ENCODE results near the gene KRT74. TPM values are rescaled to one million over a fixed set of nuclear protein-coding genes. Genes with fewer than 3 reads are reported as not detected.

The KRT74 gene
- total and polyA plus RNA-seq, 2 of the 8 experiments (the other 6 are each of a cell fraction or from before 2014, with no cell fraction given) = not detected

- DNase-seq (ENCODE audit: low read depth in 1 of 2, low spot score in 2 of 2) (no peak), FAIRE-seq (no peak)
- Histone ChIP-seq H3K9ac (replicated peaks in 1 of 4; ENCODE audit: extremely low read depth in 1 of 4, low read depth in 3 of 4, low read length in 3 of 4) (no peak overlapping the region), H3K56ac (replicated peaks; ENCODE audit: insufficient read length, low read depth, low read length) (no peak overlapping the region), H4K20me1 (replicated peaks in 1 of 2; ENCODE audit: control insufficient read depth in 1 of 2, insufficient read depth in 2 of 2, low read length in 2 of 2) (no peaks in the 10 kb centered on the region), H2BK5ac (ENCODE audit: low read depth, low read length) (no peak overlapping the region), H3K27me3 (replicated peaks in 1 of 4; ENCODE audit: control insufficient read depth in 3 of 4, extremely low read depth in 1 of 4, insufficient read depth in 3 of 4, low read length in 3 of 4) (no peaks in the 10 kb centered on the region; a peak in 1 of 7 replicates), H3K23me2 (ENCODE audit: low read depth, low read length) (no peaks in the 10 kb centered on the region), H4K5ac (ENCODE audit: insufficient read length, low read depth, low read length) (no peak overlapping the region), H3K4ac (replicated peaks; ENCODE audit: insufficient read length, low read depth, low read length) (no peak overlapping the region), H3K4me2 (ENCODE audit: insufficient read depth in 1 of 2, low read depth in 2 of 2, low read length in 2 of 2) (no peak overlapping the region), H2BK120ac (replicated peaks; ENCODE audit: low read depth, low read length) (no peak overlapping the region), H2AK5ac (ENCODE audit: low read depth, low read length) (no peak overlapping the region), H3K79me2 (ENCODE audit: control insufficient read depth in 1 of 2, insufficient read depth in 2 of 2, low read length in 2 of 2) (no peaks in the 10 kb centered on the region), H3K18ac (ENCODE audit: extremely low read depth, low read length) (no peak overlapping the region), H3K23ac (ENCODE audit: insufficient read length) (no peak overlapping the region), H3K9me3 (ENCODE audit: insufficient read depth in 2 of 2, low read depth in 1 of 2, low read length in 1 of 2) (no peaks in the 10 kb centered on the region), H3K27ac (ENCODE audit: low read depth, low read length) (no peak overlapping the region), H2BK15ac (ENCODE audit: low read length) (no peak overlapping the region), H4K91ac (replicated peaks; ENCODE audit: insufficient read length, low read length) (no peak overlapping the region), H3K36me3 (ENCODE audit: control insufficient read depth in 2 of 4, insufficient read depth in 4 of 4, low read length in 3 of 4) (no peaks in the 10 kb centered on the region), H3K14ac (ENCODE audit: insufficient read length) (no peak overlapping the region), H4K8ac (ENCODE audit: extremely low read depth, insufficient read depth, low read length) (no peak overlapping the region), H3K4me1 (replicated peaks in 1 of 4; ENCODE audit: control insufficient read depth in 3 of 4, insufficient read depth in 4 of 4, low read length in 3 of 4) (no peaks in the 10 kb centered on the region), H2AFZ (ENCODE audit: low read length) (no peak overlapping the region), H3K79me1 (ENCODE audit: low read depth, low read length) (no peaks in the 10 kb centered on the region), H2BK20ac (ENCODE audit: low read length) (no peak overlapping the region), H3K4me3 (ENCODE audit: extremely low read depth in 1 of 4, insufficient read depth in 2 of 4, low read depth in 3 of 4, low read length in 4 of 4) (no peak overlapping the region), H2BK12ac (ENCODE audit: low read depth, low read length) (no peak overlapping the region)
- 77% methylated on average over 9 of the region's 9 CpGs; no CpG with 5 or more reads in 1 of the 2 experiments for WGBS, 2 experiments (ENCODE audit: extremely low coverage in 1 of 2, insufficient coverage in 1 of 2, insufficient read length in 1 of 2, insufficient replicate concordance in 2 of 2, low coverage in 1 of 2, low lambda C conversion rate in 2 of 2, missing lambda C conversion rate in 1 of 2)
- ChIA-PET POLR2A (ENCODE audit: partially characterized antibody) (no interaction called here), CTCF (ENCODE audit: partially characterized antibody) (interaction anchor here (0.9 to 5.0 kb wide), 6 partner anchors 9 to 135 kb away, joined by 3 to 27 read pairs (median 4); partner anchors contain the start of gene KRT5)
- TF ChIP-seq SRF (IDR thresholded peaks at IDR 0.05; ENCODE audit: low read depth, low read length) (no peak), CHD1 (IDR thresholded peaks at IDR 0.05; ENCODE audit: low read depth, low read length) (no peak), FOSL1 (IDR thresholded peaks at IDR 0.05; ENCODE audit: insufficient read depth, low read depth, low read length) (no peak), BACH1 (IDR thresholded peaks at IDR 0.05; ENCODE audit: low read length) (no peak), KDM1A (IDR thresholded peaks at IDR 0.05; ENCODE audit: borderline replicate concordance, low read length) (no peak), EGR1 (IDR thresholded peaks at IDR 0.05; ENCODE audit: borderline replicate concordance, low read depth, low read length) (no peak), CBX5 (IDR thresholded peaks at IDR 0.05; ENCODE audit: low read depth, low read length) (no peak), SIN3A (conservative IDR thresholded peaks at IDR 0.05 in 1 of 2, IDR thresholded peaks at IDR 0.05 in 1 of 2; ENCODE audit: low read depth in 1 of 2, low read length in 2 of 2) (no peak), USF2 (IDR thresholded peaks at IDR 0.05; ENCODE audit: low read length) (no peak), EP300 (IDR thresholded peaks at IDR 0.05; ENCODE audit: borderline replicate concordance in 1 of 2, low read depth in 2 of 2, low read length in 2 of 2) (no peak), HDAC2 (IDR thresholded peaks at IDR 0.05; ENCODE audit: borderline replicate concordance in 1 of 2, low read depth in 2 of 2, low read length in 2 of 2) (no peak), CEBPB (IDR thresholded peaks at IDR 0.05; ENCODE audit: low read depth, low read length) (no peak), POLR2AphosphoS5 (IDR thresholded peaks at IDR 0.05; ENCODE audit: low read depth, low read length) (no peak), HDAC6 (IDR thresholded peaks at IDR 0.05; ENCODE audit: low read depth, low read length) (no peak)
These were observed 43.8 kb downstream of the KRT74 start for GRCh38 chr12:52529846-52530245.
